H1 (cell line): ENCODE measurements around the gene PROZ. TPM values are rescaled to one million over a fixed set of nuclear protein-coding genes. Genes with fewer than 3 reads are reported as not detected.

Experiments used
- CTCF ChIA-PET: fragments of 300-600 bp; sonication (Branson Sonifier 250); formaldehyde crosslinking; loops from one replicate; lab custom pipeline; 2021; ENCODE audit not compliant: partially characterized antibody; lab: Charles Lee
- POLR2A ChIA-PET: fragments of 300-600 bp; sonication (Branson Sonifier 250); formaldehyde crosslinking; loops from one replicate; lab custom pipeline; 2021; ENCODE audit warnings: inconsistent platforms; ENCODE audit not compliant: partially characterized antibody; lab: Charles Lee
- DNase-seq, 2 experiments: peaks; one replicate each; pipeline versions ENCODE4 v3.0.0 to v3.0.0-alpha.2; 2010 to 2022; ENCODE audit warnings: low spot score in 2 of 2, low read depth in 1 of 2, mixed read lengths in 1 of 2
- FAIRE-seq: peaks from 2 replicates; lab custom pipeline; 2011; peaks lifted over from hg19 to GRCh38; lab: Jason Lieb, UNC
- H2AFZ ChIP-seq: 2 replicates; pipeline ENCODE4 v1.8.1; 2012; ENCODE audit warnings: low read length, inconsistent platforms
- H2AK5ac ChIP-seq: 2 replicates; pipeline ENCODE4 v1.6.1; 2013; ENCODE audit warnings: low read depth, low read length
- H2BK120ac ChIP-seq: replicated peaks from 2 replicates; pipeline ENCODE3; 2013; ENCODE audit warnings: low read depth, low read length, inconsistent platforms
- H2BK12ac ChIP-seq: 2 replicates; pipeline ENCODE4 v1.6.1; 2013; ENCODE audit warnings: low read depth, low read length
- H2BK15ac ChIP-seq: 2 replicates; pipeline ENCODE4 v1.6.1; 2013; ENCODE audit warnings: low read length
- H2BK20ac ChIP-seq: 2 replicates; pipeline ENCODE4 v1.6.1; 2013; ENCODE audit warnings: low read length
- H2BK5ac ChIP-seq: 2 replicates; pipeline ENCODE4 v1.6.1; 2013; ENCODE audit warnings: low read depth, low read length
- H3K14ac ChIP-seq: 2 replicates; pipeline ENCODE4 v1.6.1; 2013; ENCODE audit warnings: inconsistent platforms; ENCODE audit not compliant: insufficient read length
- H3K18ac ChIP-seq: 2 replicates; pipeline ENCODE4 v1.6.1; 2013; ENCODE audit warnings: low read length; ENCODE audit errors: extremely low read depth
- H3K23ac ChIP-seq: 2 replicates; pipeline ENCODE4 v1.6.1; 2013; ENCODE audit warnings: inconsistent platforms; ENCODE audit not compliant: insufficient read length
- H3K23me2 ChIP-seq: 2 replicates; pipeline ENCODE4 v1.6.1; 2013; ENCODE audit warnings: low read depth, low read length
- H3K27ac ChIP-seq: 2 replicates; pipeline ENCODE4 v1.6.1; 2011; ENCODE audit warnings: low read depth, low read length, inconsistent platforms
- H3K27me3 ChIP-seq, 4 experiments: replicated peaks in 1 of 4; 1 replicate in 1 of 4; 2 replicates in 3 of 4; pipeline versions ENCODE4 v1.6.1 to v1.8.1; 2011 to 2013; ENCODE audit warnings: low read length in 3 of 4, mild to moderate bottlenecking in 3 of 4, inconsistent platforms in 2 of 4, mixed read lengths in 2 of 4, moderate library complexity in 1 of 4; ENCODE audit not compliant: control insufficient read depth in 3 of 4, insufficient read depth in 3 of 4; ENCODE audit errors: extremely low read depth in 1 of 4
- H3K36me3 ChIP-seq, 4 experiments: 2 replicates each; pipeline versions ENCODE4 v1.6.1 to v1.8.1; 2011 to 2013; ENCODE audit warnings: mild to moderate bottlenecking in 4 of 4, low read length in 3 of 4, moderate library complexity in 2 of 4, control low read depth in 1 of 4, inconsistent platforms in 1 of 4; ENCODE audit not compliant: insufficient read depth in 4 of 4, control insufficient read depth in 2 of 4
- H3K4ac ChIP-seq: replicated peaks from 2 replicates; pipeline ENCODE3; 2013; ENCODE audit warnings: low read length, low read depth, mixed read lengths, inconsistent platforms; ENCODE audit not compliant: insufficient read length
- H3K4me1 ChIP-seq, 4 experiments: replicated peaks in 1 of 4; 1 replicate in 1 of 4; 2 replicates in 3 of 4; pipeline versions ENCODE4 v1.6.1 to v1.8.1; 2011 to 2013; ENCODE audit warnings: low read length in 3 of 4, inconsistent platforms in 2 of 4, mixed read lengths in 1 of 4; ENCODE audit not compliant: insufficient read depth in 4 of 4, control insufficient read depth in 3 of 4
- H3K4me2 ChIP-seq, 2 experiments: 2 replicates each; pipeline versions ENCODE4 v1.6.1 to v1.8.1; 2011 to 2013; ENCODE audit warnings: low read depth in 2 of 2, low read length in 2 of 2, control low read depth in 1 of 2, inconsistent platforms in 1 of 2, mild to moderate bottlenecking in 1 of 2; ENCODE audit not compliant: insufficient read depth in 1 of 2
- H3K4me3 ChIP-seq, 4 experiments: fragments of 200-600, 300-600 bp in 1 of 4; sonication (generic), shearing (Covaris generic), sonication (Bioruptor Twin) in 1 of 4; 2 replicates each; pipeline versions ENCODE4 v1.5.1 to v1.8.1; 2011 to 2016; ENCODE audit warnings: low read length in 4 of 4, low read depth in 3 of 4, control low read depth in 2 of 4, inconsistent platforms in 2 of 4, mild to moderate bottlenecking in 2 of 4, mixed read lengths in 1 of 4, moderate library complexity in 1 of 4; ENCODE audit not compliant: insufficient read depth in 2 of 4; ENCODE audit errors: extremely low read depth in 1 of 4
- H3K56ac ChIP-seq: replicated peaks from 2 replicates; pipeline ENCODE3; 2013; ENCODE audit warnings: low read depth, mild to moderate bottlenecking, mixed read lengths, low read length, inconsistent platforms; ENCODE audit not compliant: insufficient read length
- H3K79me1 ChIP-seq: 2 replicates; pipeline ENCODE4 v1.6.1; 2013; ENCODE audit warnings: low read depth, low read length, control low read depth
- H3K79me2 ChIP-seq, 2 experiments: 2 replicates each; pipeline versions ENCODE4 v1.6.1 to v1.8.1; 2012 to 2013; ENCODE audit warnings: low read length in 2 of 2, mild to moderate bottlenecking in 2 of 2, inconsistent platforms in 1 of 2; ENCODE audit not compliant: insufficient read depth in 2 of 2, control insufficient read depth in 1 of 2
- H3K9ac ChIP-seq, 4 experiments: replicated peaks in 1 of 4; 1 replicate in 1 of 4; 2 replicates in 3 of 4; pipeline versions ENCODE4 v1.6.1 to v1.8.1; 2011 to 2013; ENCODE audit warnings: low read depth in 3 of 4, low read length in 3 of 4, control low read depth in 2 of 4, mild to moderate bottlenecking in 2 of 4, moderate library complexity in 2 of 4, inconsistent platforms in 1 of 4; ENCODE audit errors: extremely low read depth in 1 of 4
- H3K9me3 ChIP-seq, 2 experiments: 2 replicates each; pipeline versions ENCODE4 v1.6.1 to v1.8.1; 2012 to 2013; ENCODE audit warnings: mild to moderate bottlenecking in 2 of 2, moderate library complexity in 2 of 2, control low read depth in 1 of 2, inconsistent platforms in 1 of 2, low read depth in 1 of 2, low read length in 1 of 2, mixed read lengths in 1 of 2; ENCODE audit not compliant: insufficient read depth in 2 of 2
- H4K20me1 ChIP-seq, 2 experiments: replicated peaks in 1 of 2; 2 replicates each; pipeline versions ENCODE3 to v1.8.1; 2011 to 2013; ENCODE audit warnings: inconsistent platforms in 2 of 2, low read length in 2 of 2, mild to moderate bottlenecking in 1 of 2; ENCODE audit not compliant: insufficient read depth in 2 of 2, control insufficient read depth in 1 of 2
- H4K5ac ChIP-seq: 2 replicates; pipeline ENCODE4 v1.6.1; 2013; ENCODE audit warnings: low read length, low read depth, mixed read lengths, inconsistent platforms; ENCODE audit not compliant: insufficient read length
- H4K8ac ChIP-seq: 2 replicates; pipeline ENCODE4 v1.8.0; 2013; ENCODE audit warnings: mild to moderate bottlenecking, moderate library complexity, low read length, inconsistent platforms; ENCODE audit not compliant: insufficient read depth; ENCODE audit errors: extremely low read depth
- H4K91ac ChIP-seq: replicated peaks from 2 replicates; pipeline ENCODE3; 2013; ENCODE audit warnings: low read length, mixed read lengths, inconsistent platforms; ENCODE audit not compliant: insufficient read length
- BCL11A ChIP-seq, 2 experiments: IDR thresholded peaks; one replicate each; pipeline ENCODE4 v1.6.1; 2011; ENCODE audit warnings: low read depth in 2 of 2, low read length in 2 of 2, mild to moderate bottlenecking in 2 of 2
- EGR1 ChIP-seq: IDR thresholded peaks from 2 replicates; pipeline ENCODE4 v1.6.1; 2011; ENCODE audit warnings: low read depth, low read length, borderline replicate concordance
- EP300 ChIP-seq, 2 experiments: IDR thresholded peaks; 1 replicate in 1 of 2; 2 replicates in 1 of 2; pipeline ENCODE4 v1.6.1; 2011 to 2012; ENCODE audit warnings: low read depth in 2 of 2, low read length in 2 of 2, mild to moderate bottlenecking in 2 of 2, borderline replicate concordance in 1 of 2, inconsistent platforms in 1 of 2, moderate library complexity in 1 of 2
- GTF2F1 ChIP-seq: IDR thresholded peaks from 2 replicates; pipeline ENCODE4 v1.6.1; 2012; ENCODE audit warnings: low read depth, low read length, improper control_type of control experiment, borderline replicate concordance
- HDAC2 ChIP-seq, 2 experiments: fragments of 300-600 bp in 1 of 2; sonication (generic) in 1 of 2; IDR thresholded peaks; 2 replicates each; pipeline ENCODE4 v1.6.1; 2011 to 2012; ENCODE audit warnings: low read depth in 2 of 2, low read length in 2 of 2, mild to moderate bottlenecking in 2 of 2, moderate library complexity in 2 of 2, borderline replicate concordance in 1 of 2, inconsistent platforms in 1 of 2
- KDM4A ChIP-seq: IDR thresholded peaks from one replicate; pipeline ENCODE4 v1.7.1; 2012; ENCODE audit warnings: low read depth, mild to moderate bottlenecking, moderate library complexity, low read length, inconsistent platforms; ENCODE audit not compliant: severe bottlenecking
- RAD21 ChIP-seq, 2 experiments: IDR thresholded peaks in 1 of 2; conservative IDR thresholded peaks in 1 of 2; 2 replicates each; pipeline ENCODE4 v1.6.1; 2011; ENCODE audit warnings: low read depth in 2 of 2, low read length in 2 of 2, improper control_type of control experiment in 1 of 2, inconsistent platforms in 1 of 2, mild to moderate bottlenecking in 1 of 2, moderate library complexity in 1 of 2
- RFX5 ChIP-seq: IDR thresholded peaks from 2 replicates; pipeline ENCODE4 v1.6.1; 2011; ENCODE audit warnings: low read depth, low read length, improper control_type of control experiment, borderline replicate concordance
- SP1 ChIP-seq: IDR thresholded peaks from 2 replicates; pipeline ENCODE4 v1.6.1; 2011; ENCODE audit warnings: low read depth, low read length
- SUZ12 ChIP-seq: fragments of 200-600 bp; sonication (generic); IDR thresholded peaks from 2 replicates; pipeline ENCODE4 v1.6.1; 2012; ENCODE audit warnings: mild to moderate bottlenecking, inconsistent platforms, low read length, moderate library complexity, mixed read lengths
- TAF7 ChIP-seq: optimal IDR thresholded peaks from 2 replicates; pipeline ENCODE3; 2011; ENCODE audit warnings: low read depth, mild to moderate bottlenecking, inconsistent platforms, low read length, moderate library complexity, borderline replicate concordance
- ZNF274 ChIP-seq: IDR thresholded peaks from 2 replicates; pipeline ENCODE4 v1.7.0; 2012; ENCODE audit warnings: low read length, borderline replicate concordance; ENCODE audit errors: extremely low read depth
- WGBS, 2 experiments: shearing (Covaris generic) in 1 of 2; methylation state at CpG; one replicate each; pipeline versions ENCODE4 v1.1.6 to v1.1.7; 2013 to 2015; ENCODE audit warnings: low lambda C conversion rate in 2 of 2, mixed read lengths in 2 of 2, inconsistent platforms in 1 of 2, low coverage in 1 of 2, missing lambda C conversion rate in 1 of 2; ENCODE audit not compliant: insufficient replicate concordance in 2 of 2, insufficient coverage in 1 of 2, insufficient read length in 1 of 2; ENCODE audit errors: extremely low coverage in 1 of 2, missing lambda C conversion rate in 1 of 2; 5-methylcytosine and 5-hydroxymethylcytosine counted together
- polyA plus RNA-seq, 7 experiments: library from polyadenylated mRNA; depleted of rRNA in 3 of 7; stranded (reverse) in 5 of 7; unstranded in 2 of 7; fragments of >200 nt in 5 of 7; fragments of 200-250 nt in 2 of 7; gene quantifications; 1 replicate in 5 of 7; 2 replicates in 1 of 7; 4 replicates in 1 of 7; pipeline versions ENCODE4 v1.2.1 to v1.2.3, GENCODE V29; 2011 to 2013; ENCODE audit warnings: missing spikeins in 2 of 7, mixed read lengths in 2 of 7
- total RNA-seq: library from RNA; stranded (reverse); fragmentation: NEBNext Ultra II Directional; extraction: Animal tissue kit (Norgen Biotek cat#: 25700); gene quantifications from 2 replicates; pipeline ENCODE4 v1.2.1, GENCODE V29; 2021

The PROZ gene
- total and polyA plus RNA-seq, 2 of the 8 experiments (the other 6 are each of a cell fraction or from before 2014, with no cell fraction given), result not detected

GRCh38 chr13:113116206-113116800, 42.1 kb upstream of the PROZ start:
- Histone ChIP-seq H4K5ac (no peak overlapping the region), H2BK120ac (no peak overlapping the region), H3K4me2 (no peak overlapping the region), H3K9ac (no peak overlapping the region; a peak in 1 of 7 replicates), H3K27ac (no peak overlapping the region), H3K36me3 (no peaks in the 10 kb centered on the region; a peak in 1 of 8 replicates), H4K8ac (no peak overlapping the region), H4K20me1 (peaks cover 0 to 4% of the 10 kb centered on the region in 2 experiments), H3K56ac (no peak overlapping the region), H3K4ac (no peak overlapping the region), H3K79me2 (no peaks in the 10 kb centered on the region), H3K4me3 (no peak overlapping the region), H3K23ac (no peak overlapping the region), H3K18ac (no peak overlapping the region), H3K14ac (no peak overlapping the region), H3K9me3 (peaks cover 4 to 6% of the 10 kb centered on the region in 2 experiments; a peak in 2 of 4 replicates), H2BK20ac (no peak overlapping the region), H3K23me2 (no peaks in the 10 kb centered on the region), H4K91ac (no peak overlapping the region), H2BK5ac (no peak overlapping the region), H2BK15ac (no peak overlapping the region), H2AK5ac (no peak overlapping the region), H3K27me3 (no peaks in the 10 kb centered on the region; a peak in 2 of 7 replicates), H3K79me1 (no peaks in the 10 kb centered on the region), H2BK12ac (no peak overlapping the region), H2AFZ (no peak overlapping the region), H3K4me1 (no peaks in the 10 kb centered on the region)
- POLR2A ChIA-PET, result interaction anchor here (1.0 to 1.5 kb wide), 3 partner anchors 13 to 30 kb away, joined by 3 to 6 read pairs (median 4); no protein-coding TSS in a partner anchor
- 97% methylated on average over 9 of the region's 10 CpGs; no CpG with 5 or more reads in 1 of the 2 experiments for WGBS, 2 experiments
- peak in 1 of 2 experiments; percentile 19 for DNase-seq
- CTCF ChIA-PET, result interaction anchor here (0.6 to 1.5 kb wide), 3 partner anchors 22 to 301 kb away, joined by 3 read pairs; no protein-coding TSS in a partner anchor
- no peak for FAIRE-seq
- TF ChIP-seq SUZ12, result no peak
- no peak for TF ChIP-seq EGR1
- TF ChIP-seq HDAC2 (IDR thresholded peaks at IDR 0.05; ENCODE audit: borderline replicate concordance in 1 of 2, low read depth in 2 of 2, low read length in 2 of 2), result no peak
- TF ChIP-seq RFX5, result no peak
- no peak for TF ChIP-seq TAF7
- no peak for TF ChIP-seq RAD21 (IDR thresholded peaks at IDR 0.05 in 1 of 2, conservative IDR thresholded peaks at IDR 0.05 in 1 of 2; ENCODE audit: low read depth in 2 of 2, low read length in 2 of 2)
- no peak for TF ChIP-seq GTF2F1
- TF ChIP-seq KDM4A, result no peak
- no peak for TF ChIP-seq EP300 (IDR thresholded peaks at IDR 0.05; ENCODE audit: borderline replicate concordance in 1 of 2, low read depth in 2 of 2, low read length in 2 of 2)
- TF ChIP-seq ZNF274, result no peak
- TF ChIP-seq SP1, result no peak
- TF ChIP-seq BCL11A (IDR thresholded peaks at IDR 0.05; ENCODE audit: low read depth in 2 of 2, low read length in 2 of 2), result no peak
